ENCODE measurements around the gene AP3S2. TPM values are rescaled to one million over a fixed set of nuclear protein-coding genes. Genes with fewer than 3 reads are reported as not detected.

AP3S2 gene
- total and polyA plus RNA-seq, 2 of the 13 experiments (the other 11 are each of a cell fraction or from before 2014, with no cell fraction given), result 17.6 to 44.4 TPM

GRCh38 chr15:89857673-89858072 lies 36.1 kb downstream of the AP3S2 start (continued):
- TF ChIP-seq HOMEZ (CRISPR knock-in tag; IDR thresholded peaks at IDR 0.05; ENCODE audit: low read depth) (no peak), TRIM22 (IDR thresholded peaks at IDR 0.05) (no peak), NCOA5 (CRISPR knock-in tag; IDR thresholded peaks at IDR 0.05) (no peak), CAMTA2 (CRISPR knock-in tag; IDR thresholded peaks at IDR 0.05; ENCODE audit: borderline replicate concordance) (no peak), ZNF737 (CRISPR knock-in tag; IDR thresholded peaks at IDR 0.05; ENCODE audit: borderline replicate concordance) (no peak), XRCC5 (optimal IDR thresholded peaks at IDR 0.05; ENCODE audit: low read length) (no peak), ZNF644 (CRISPR knock-in tag; IDR thresholded peaks at IDR 0.05; ENCODE audit: low read depth) (0 out of 2 replicates have a peak, but pooled peaks have one; percentile 37), ZNF691 (CRISPR knock-in tag; IDR thresholded peaks at IDR 0.05; ENCODE audit: borderline replicate concordance, low read depth) (no peak), IKZF1 (IDR thresholded peaks at IDR 0.05) (no peak), ZC3H4 (CRISPR knock-in tag; IDR thresholded peaks at IDR 0.05; ENCODE audit: borderline replicate concordance) (no peak), PCBP1 (IDR thresholded peaks at IDR 0.05; ENCODE audit: borderline replicate concordance, low read depth, low read length) (no peak), IKZF4 (CRISPR knock-in tag; IDR thresholded peaks at IDR 0.05; ENCODE audit: borderline replicate concordance, low read depth, not compliant biosample characterization) (no peak), PAWR (CRISPR knock-in tag; IDR thresholded peaks at IDR 0.05; ENCODE audit: borderline replicate concordance) (no peak), ZNF672 (CRISPR knock-in tag; IDR thresholded peaks at IDR 0.05) (no peak), ZNF280D (CRISPR knock-in tag; IDR thresholded peaks at IDR 0.05) (no peak), ZNF225 (CRISPR knock-in tag; IDR thresholded peaks at IDR 0.05) (no peak), PAXIP1 (CRISPR knock-in tag; conservative IDR thresholded peaks at IDR 0.05) (peak; percentile 56; the same call in 1 of the 2 replicates), SSRP1 (CRISPR knock-in tag; IDR thresholded peaks at IDR 0.05) (no peak), CBX5 (CRISPR knock-in tag; IDR thresholded peaks at IDR 0.05; ENCODE audit: borderline replicate concordance) (no peak), GFI1 (CRISPR knock-in tag; IDR thresholded peaks at IDR 0.05; ENCODE audit: borderline replicate concordance) (no peak), FOXK2 (IDR thresholded peaks at IDR 0.05) (no peak)

Measured in HepG2 (cell line).